Smooth muscle cell of the pulmonary artery (primary cell): ENCODE results near the gene ALDH16A1. TPM values are rescaled to one million over a fixed set of nuclear protein-coding genes. Genes with fewer than 3 reads are reported as not detected.

Experiments
- total RNA-seq: library from RNA; depleted of rRNA; stranded (reverse); fragments of >200 nt; gene quantifications from 2 replicates; pipeline ENCODE4 v1.2.3, GENCODE V29; 2014

ALDH16A1 gene
- total RNA-seq, result 18.3 and 19.8 TPM in 2 replicates

DNA sequence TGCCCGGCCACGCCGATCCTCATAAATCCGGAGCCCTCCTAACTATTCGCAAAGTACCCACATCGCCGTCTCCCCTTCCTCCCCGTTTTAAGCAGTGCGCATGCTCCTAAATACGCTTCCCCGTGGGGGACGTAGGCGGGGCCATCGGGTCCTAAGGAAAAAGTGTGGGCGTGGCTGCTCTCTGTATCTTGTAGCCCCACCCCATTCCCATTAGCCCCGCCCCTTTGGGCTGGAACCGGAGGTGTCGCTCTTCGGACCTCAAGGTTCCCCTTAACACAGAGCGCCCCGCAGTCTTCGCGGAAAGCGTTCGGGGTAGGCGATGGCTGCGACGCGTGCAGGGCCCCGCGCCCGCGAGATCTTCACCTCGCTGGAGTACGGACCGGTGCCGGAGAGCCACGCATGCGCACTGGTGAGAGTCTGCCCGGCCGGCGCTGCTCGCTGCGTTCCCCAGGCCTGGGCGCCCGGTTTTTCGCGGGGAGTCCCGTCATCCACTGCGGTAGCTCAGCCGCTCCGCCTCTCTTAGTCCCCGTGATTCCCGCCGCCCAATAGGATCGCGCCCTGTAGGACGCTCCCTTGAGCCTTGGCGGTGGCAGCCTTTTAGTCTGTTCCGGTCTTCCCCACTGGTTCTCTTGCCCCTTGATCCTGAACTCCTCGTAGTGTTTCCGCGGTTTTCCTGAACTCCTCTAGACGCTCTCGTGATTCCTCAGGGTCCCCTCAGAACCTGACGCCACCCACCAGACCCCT is at the start of gene ALDH16A1:
TSS of gene ALDH16A1 (plus strand) at position 213 of the 744 bp plus-strand sequence. CDS start at position 320, 107 bp downstream.

DNA sequence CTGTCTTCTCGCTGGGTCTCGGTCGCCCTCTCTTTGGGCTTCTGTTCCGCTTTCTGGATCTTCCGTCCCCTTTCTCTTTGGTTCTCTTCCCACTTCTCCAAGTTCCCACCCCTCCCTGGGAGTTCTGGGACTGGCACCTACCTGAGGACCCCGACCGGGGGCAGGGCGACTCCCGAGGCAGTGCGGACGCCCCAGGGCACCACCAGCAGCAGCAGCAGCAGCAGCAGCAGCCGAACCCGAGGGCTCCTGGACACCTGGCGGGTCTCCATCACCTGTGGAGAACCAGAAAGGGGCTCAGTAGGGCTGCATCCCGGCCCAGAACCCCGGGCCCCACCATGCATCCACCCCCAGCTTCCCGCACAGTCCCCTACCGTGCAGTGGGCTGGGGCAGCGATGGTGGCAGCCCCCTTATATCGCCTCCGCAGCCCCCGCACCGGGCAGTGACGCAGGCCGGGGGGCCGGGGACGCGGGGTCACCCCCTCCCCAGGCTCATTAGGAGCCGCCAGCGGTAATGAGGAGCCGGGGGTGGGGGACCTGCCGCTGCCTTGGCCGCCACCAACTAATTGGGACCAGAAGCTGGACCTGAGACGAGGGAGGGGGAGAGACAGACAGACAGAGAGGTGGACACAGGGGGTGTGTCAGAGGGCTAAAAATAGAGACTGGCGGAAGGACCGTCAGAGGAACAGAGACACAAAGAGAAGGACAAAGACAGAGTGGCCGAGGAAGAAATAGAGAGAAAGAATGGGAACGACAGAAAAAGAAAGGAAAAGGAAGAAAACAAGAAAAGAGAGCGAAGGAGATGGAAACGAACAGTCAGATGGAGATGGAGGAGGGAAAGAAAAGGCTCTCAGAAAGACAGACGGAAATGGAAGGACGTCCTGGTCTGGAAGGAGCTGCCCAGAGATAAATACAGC is 29.7 kb upstream of the ALDH16A1 start, which contains the start of gene PTH2:
TSS of gene PTH2 (minus strand) at position 371 of the 914 bp plus-strand sequence. CDS start at position 269, 102 bp downstream.

DNA sequence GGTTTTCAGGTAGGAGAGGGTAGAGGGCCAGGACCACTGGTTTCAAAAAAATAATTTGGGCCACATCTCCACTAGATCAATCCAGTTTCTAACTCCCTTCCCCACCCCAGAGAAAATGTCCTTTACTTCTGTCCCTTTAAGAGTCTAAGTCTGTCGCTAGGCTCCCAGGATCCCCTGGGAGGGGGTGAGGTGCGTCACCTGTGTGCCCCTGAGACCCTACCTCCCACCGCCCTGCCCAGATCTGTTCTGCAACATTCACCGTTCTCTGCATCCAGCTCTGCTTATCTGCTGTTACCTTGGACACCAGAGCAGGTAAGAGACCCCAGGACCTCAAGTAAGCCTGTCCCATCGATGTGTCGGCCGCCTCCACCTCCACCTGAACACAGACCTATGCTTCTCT is 27.8 kb upstream of the ALDH16A1 start, which contains the start of gene GFY:
TSS of gene GFY (plus strand) at position 211 of the 400 bp plus-strand sequence. CDS start 1,043 bp downstream, outside the sequence.

DNA sequence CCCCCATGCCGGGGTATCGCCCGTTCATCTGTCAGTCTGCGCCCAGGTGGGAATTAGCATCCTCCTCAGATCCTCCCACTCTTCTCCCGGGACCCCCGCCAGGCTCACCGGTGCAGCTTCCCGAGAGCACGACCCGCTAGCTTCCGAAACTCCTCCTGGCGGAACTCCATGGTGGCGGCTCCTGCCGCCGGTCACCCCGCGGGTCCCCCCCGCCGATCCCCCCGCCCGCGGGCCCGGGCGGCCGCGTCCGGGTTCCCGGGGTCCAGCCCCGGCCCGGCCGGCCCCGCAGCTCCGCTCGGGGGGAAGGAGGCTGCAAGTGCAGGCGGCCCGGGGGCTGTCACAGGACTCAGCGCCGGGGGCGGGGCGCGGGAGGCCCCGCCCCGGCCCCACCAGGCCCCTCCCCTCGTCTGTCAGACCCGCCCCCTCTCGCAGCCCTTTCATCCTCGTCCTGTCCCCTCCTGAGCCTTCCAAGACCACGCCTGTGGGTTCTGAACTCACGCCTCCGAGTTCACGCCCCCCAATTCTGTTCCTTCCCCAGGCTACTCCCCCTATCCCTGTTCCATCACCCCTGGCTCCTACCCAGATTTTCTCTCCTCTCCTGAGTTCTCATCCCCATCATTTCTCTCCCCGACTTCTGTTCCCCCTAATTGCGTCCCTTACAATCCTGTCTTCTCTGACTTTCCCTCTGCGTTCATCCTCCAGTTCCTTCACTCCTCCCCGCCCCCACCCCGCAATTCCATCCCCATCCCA is 11.6 kb upstream of the ALDH16A1 start, which contains the start of gene SLC17A7:
TSS of gene SLC17A7 (minus strand) at position 318 of the 750 bp plus-strand sequence. CDS start at position 170, 148 bp downstream.

DNA sequence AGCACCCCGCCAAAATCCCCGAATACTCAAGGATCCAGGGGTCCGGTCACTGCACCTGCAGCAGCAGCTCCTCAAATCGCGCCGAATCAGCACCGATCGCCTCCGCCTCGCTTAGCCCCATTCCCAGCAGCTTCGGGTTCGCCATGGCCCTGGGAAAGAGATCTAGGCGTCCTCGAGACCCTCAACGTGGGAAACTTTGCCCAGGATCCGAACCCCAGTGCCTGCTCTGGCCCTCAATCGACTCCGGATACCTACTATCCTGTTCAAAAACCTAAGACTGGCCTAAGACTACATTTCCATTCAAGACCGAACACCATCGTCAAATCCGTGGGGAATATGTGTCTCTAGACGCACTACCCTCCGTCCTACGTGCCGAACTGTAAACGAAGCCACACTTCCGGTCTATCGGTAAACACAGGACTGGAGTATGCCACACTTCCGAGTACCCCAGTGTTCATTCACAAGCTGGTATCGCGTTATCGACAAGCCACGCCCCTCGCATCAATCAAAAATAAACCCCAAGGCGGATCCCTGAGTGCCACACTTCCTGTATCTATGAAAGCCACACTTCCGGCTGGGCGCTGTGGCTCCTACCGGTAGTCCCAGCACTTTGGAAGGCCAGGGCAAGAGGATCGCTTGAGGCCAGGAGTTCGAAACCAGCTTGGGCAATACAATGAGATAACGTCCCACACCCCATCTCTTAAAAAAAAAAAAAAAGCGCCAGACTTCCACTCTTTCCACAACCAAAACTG is 1.4 kb upstream of the ALDH16A1 start, which contains the start of gene PIH1D1:
TSS of gene PIH1D1 (minus strand) at position 385 of the 752 bp plus-strand sequence. CDS start at position 145, 240 bp downstream.

DNA sequence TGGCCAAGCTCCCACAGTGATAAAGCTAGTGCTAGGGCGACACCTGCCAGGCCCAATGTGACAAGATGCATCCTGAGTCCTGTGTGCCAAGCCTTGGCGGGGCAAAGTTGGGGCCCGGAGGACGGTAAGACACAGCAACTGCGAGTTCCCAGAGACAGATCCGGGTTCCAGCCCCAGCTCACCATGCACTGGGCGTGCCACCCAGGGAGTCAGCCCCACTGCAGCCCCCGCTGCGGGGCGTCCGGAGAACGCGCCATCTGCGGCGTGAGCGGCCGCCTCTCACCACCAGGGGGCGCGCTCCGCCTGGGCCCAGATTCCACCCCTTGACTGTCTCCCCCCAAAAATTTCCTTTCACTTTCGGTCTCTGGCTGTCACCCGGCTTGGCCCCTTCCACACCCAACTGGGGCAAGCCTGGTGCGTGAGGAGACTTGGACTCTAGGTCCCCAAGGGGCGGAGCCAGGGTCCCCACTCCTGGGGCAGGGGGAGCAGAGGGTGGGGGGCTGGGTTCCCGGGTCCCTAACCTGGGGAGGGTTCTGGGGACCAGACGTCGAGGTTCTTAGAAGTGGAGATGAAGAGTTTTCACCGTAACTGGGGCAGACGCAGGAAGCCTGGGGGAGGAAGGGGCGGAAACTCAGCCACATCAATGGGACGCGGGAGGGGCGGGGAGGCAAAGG is 21.0 kb downstream of the ALDH16A1 start, which contains the start of gene FLT3LG:
TSS of gene FLT3LG (plus strand) at position 348 of the 674 bp plus-strand sequence. CDS start 425 bp downstream, outside the sequence.

DNA sequence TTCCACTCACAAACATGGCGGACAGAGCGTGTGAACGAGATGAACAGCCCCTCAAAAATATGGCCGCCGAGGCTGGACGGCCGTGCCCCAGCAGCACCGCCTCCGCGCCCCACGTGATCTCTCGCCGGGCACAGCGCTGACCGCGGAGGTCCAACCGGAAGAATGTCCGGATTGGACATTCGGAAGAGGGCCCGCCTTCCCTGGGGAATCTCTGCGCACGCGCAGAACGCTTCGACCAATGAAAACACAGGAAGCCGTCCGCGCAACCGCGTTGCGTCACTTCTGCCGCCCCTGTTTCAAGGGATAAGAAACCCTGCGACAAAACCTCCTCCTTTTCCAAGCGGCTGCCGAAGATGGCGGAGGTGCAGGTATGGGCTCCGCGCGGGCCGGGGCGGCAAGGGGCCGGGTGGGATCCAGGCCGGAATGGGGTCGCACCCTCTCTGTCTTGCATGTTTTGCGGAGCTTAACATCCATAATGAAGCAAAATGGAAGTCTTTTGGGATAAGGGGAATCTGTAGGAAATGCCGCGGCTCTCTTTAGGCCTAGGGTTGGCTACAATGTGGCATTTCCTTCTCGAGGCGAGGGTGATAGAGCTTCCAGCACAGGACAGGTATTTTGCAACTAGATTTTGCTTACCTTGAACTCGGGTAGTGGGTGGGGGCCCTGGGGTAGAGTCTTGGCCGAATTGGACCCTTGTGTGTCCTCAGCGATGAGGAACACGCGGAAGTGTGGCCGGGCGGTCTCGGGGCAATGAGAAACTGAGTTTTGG is 34.4 kb downstream of the ALDH16A1 start, which contains the start of gene RPL13A:
TSS of gene RPL13A (plus strand) at position 332 of the 769 bp plus-strand sequence. CDS start at position 354, 22 bp downstream.

Other genes starting within 250 kb of the ALDH16A1 start
- 0.13 and 0.33 TPM in 2 replicates for gene SLC6A16, start 128.0 kb upstream of the ALDH16A1 start, total RNA-seq
- gene CD37, start 117.8 kb upstream of the ALDH16A1 start, total RNA-seq, result not detected in 2 replicates
- gene TEAD2, start 90.8 kb upstream of the ALDH16A1 start, total RNA-seq, result 13.2 and 16.0 TPM in 2 replicates
- gene DKKL1, start 89.3 kb upstream of the ALDH16A1 start, total RNA-seq, result not detected in 2 replicates
- gene KASH5, start 65.0 kb upstream of the ALDH16A1 start, total RNA-seq, result not detected in 2 replicates
- gene PTH2, start 29.8 kb upstream of the ALDH16A1 start, total RNA-seq, result not detected in 2 replicates
- not detected in 2 replicates for gene GFY, start 27.8 kb upstream of the ALDH16A1 start, total RNA-seq
- 0.17 and 0.20 TPM in 2 replicates for gene SLC17A7, start 11.7 kb upstream of the ALDH16A1 start, total RNA-seq
- 73.1 and 91.4 TPM in 2 replicates for gene PIH1D1, start 1.4 kb upstream of the ALDH16A1 start, total RNA-seq
- gene FLT3LG, start 21.0 kb downstream of the ALDH16A1 start, total RNA-seq, result 2.3 and 3.5 TPM in 2 replicates
- 1,440 and 2,433 TPM in 2 replicates for gene RPL13A, start 34.4 kb downstream of the ALDH16A1 start, total RNA-seq
- gene RPS11, start 43.2 kb downstream of the ALDH16A1 start, total RNA-seq, result 1,074 and 1,489 TPM in 2 replicates
- 66.7 and 86.0 TPM in 2 replicates for gene FCGRT, start 59.4 kb downstream of the ALDH16A1 start, total RNA-seq
- 339 and 441 TPM in 2 replicates for gene RCN3, start 74.8 kb downstream of the ALDH16A1 start, total RNA-seq
- 30.8 and 33.4 TPM in 2 replicates for gene NOSIP, start 127.3 kb downstream of the ALDH16A1 start, total RNA-seq
- gene PRRG2, start 128.1 kb downstream of the ALDH16A1 start, total RNA-seq, result 0.65 and 0.86 TPM in 2 replicates
- gene PRR12, start 138.0 kb downstream of the ALDH16A1 start, total RNA-seq, result 4.2 and 6.1 TPM in 2 replicates
- gene RRAS, start 186.9 kb downstream of the ALDH16A1 start, total RNA-seq, result 82.1 and 88.7 TPM in 2 replicates
- gene SCAF1, start 189.0 kb downstream of the ALDH16A1 start, total RNA-seq, result 22.7 and 30.5 TPM in 2 replicates
- gene IRF3, start 212.6 kb downstream of the ALDH16A1 start, total RNA-seq, result 64.3 and 68.0 TPM in 2 replicates
- gene BCL2L12, start 212.7 kb downstream of the ALDH16A1 start, total RNA-seq, result 2.7 TPM in 2 replicates
- gene PRMT1, start 224.0 kb downstream of the ALDH16A1 start, total RNA-seq, result 205 and 248 TPM in 2 replicates
- 0.36 and 0.52 TPM in 2 replicates for gene ADM5, start 236.4 kb downstream of the ALDH16A1 start, total RNA-seq
- 24.3 and 29.3 TPM in 2 replicates for gene CPT1C, start 237.9 kb downstream of the ALDH16A1 start, total RNA-seq